HepG2 (cell line): ENCODE data around the gene ASAP2.

Source experiments
- ATRX ChIP-seq: sonication (generic); formaldehyde crosslinking; IDR thresholded peaks from 2 replicates; pipeline ENCODE4 v1.4.0; 2020; ENCODE audit warnings: missing genetic modification reagents, borderline replicate concordance
- NCOR1 ChIP-seq: fragments of 200-600 bp; sonication (generic); IDR thresholded peaks from 2 replicates; pipeline ENCODE4 v1.7.0; 2017; ENCODE audit warnings: antibody characterized with exemption, low read length, borderline replicate concordance
- RFXANK ChIP-seq: IDR thresholded peaks from 2 replicates; pipeline ENCODE4 v1.6.1; 2016
- TAF1 ChIP-seq: sonication (generic); formaldehyde crosslinking; IDR thresholded peaks from 2 replicates; pipeline ENCODE4 v1.4.0; 2020; ENCODE audit warnings: missing genetic modification reagents
- TCF7L2 ChIP-seq: IDR thresholded peaks from 2 replicates; pipeline ENCODE4 v1.6.1; 2011; ENCODE audit warnings: mild to moderate bottlenecking, low read depth, low read length, moderate library complexity
- U2AF1 ChIP-seq: fragments of 200-400 bp; formaldehyde crosslinking; optimal IDR thresholded peaks from 2 replicates; pipeline ENCODE3; 2017; ENCODE audit warnings: mild to moderate bottlenecking, low read depth, low read length
- ZNF629 ChIP-seq: sonication (generic); formaldehyde crosslinking; conservative IDR thresholded peaks from 2 replicates; pipeline ENCODE4 v1.5.0; 2020; ENCODE audit warnings: missing genetic modification reagents
- ZNF782 ChIP-seq: sonication (generic); formaldehyde crosslinking; IDR thresholded peaks from 2 replicates; pipeline ENCODE4 v1.4.0; 2020; ENCODE audit warnings: missing genetic modification reagents, mild to moderate bottlenecking, borderline replicate concordance

DNA sequence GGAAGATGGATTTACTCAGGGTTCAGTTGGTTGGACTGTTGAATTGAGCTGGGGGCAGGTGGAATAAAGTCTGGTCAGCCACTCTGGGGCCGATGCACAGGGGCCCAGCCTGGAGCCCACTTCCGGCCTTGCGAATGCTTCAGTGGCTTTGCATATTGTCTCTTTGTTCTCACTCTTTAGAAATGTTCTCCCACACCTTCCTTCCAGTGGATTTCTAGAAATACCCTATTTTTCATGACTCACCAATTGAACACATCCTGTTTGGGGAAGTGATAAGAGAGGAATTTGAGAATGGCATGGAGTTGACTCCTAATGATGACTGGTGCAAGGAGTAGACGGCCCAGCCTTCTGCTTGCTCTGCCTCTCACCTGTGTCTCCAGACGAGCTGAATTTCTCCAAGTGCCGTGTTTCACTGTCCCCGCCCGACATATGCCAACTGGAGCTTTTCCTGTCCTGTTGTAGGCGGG is 28.1 kb downstream of the ASAP2 start:
- TF ChIP-seq TCF7L2 (no peak), ZNF782 (CRISPR knock-in tag) (no peak), RFXANK (CRISPR knock-in tag) (peak; percentile 35; the same call in 1 of the 2 replicates), ATRX (CRISPR knock-in tag) (no peak), ZNF629 (CRISPR knock-in tag) (no peak; the same call in 1 of the 2 replicates), U2AF1 (no peak), TAF1 (CRISPR knock-in tag) (peak; percentile 56; the same call in 1 of the 2 replicates), NCOR1 (no peak)
